Measurements from ENCODE around the gene OR14A16.

DNA sequence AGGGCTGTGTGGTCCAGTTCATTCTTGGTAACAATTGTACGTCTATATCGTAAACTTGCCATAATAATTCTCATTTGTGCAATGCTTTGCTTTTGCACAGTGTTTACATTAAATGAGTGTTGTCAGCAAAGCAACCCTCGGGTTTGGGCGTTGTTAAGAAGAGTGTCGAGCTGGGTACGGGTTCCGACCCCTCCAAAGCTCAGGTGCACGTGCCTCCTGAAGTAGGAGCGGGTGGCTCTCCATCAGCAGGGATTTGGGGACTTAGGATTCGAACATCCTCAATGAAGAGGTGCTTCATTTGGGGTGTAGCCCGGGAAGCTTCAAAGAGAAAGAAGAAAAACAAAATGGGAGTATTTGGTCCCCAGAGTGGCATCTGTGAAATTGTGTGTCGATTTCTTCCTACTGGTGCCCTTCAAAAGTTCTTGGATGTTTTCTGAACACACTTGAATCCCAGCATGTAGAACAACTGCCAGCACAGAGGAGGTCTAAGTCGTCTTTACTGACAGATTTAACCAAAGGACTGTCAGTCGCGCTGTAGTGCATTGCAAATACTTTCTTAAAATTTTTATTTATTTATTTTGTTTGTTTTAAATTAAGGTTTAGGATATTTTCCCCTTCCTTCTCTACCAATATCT lies 34.2 kb upstream of the OR14A16 start:
- TF ChIP-seq CTCF (IDR thresholded peaks at IDR 0.05): no peak
- no peak for TF ChIP-seq POLR2AphosphoS5 (IDR thresholded peaks at IDR 0.05)

Measured in transverse colon (tissue), 4 donors.